Skeletal muscle cell (primary cell): ENCODE results near the gene PCED1A.

ENCODE experiments used
- DNase-seq: peaks from one replicate; pipeline ENCODE4 v3.0.0-alpha.2; 2010; ENCODE audit warnings: low read depth
- H3K4me3 ChIP-seq: 2 replicates; pipeline ENCODE4 v1.5.1; 2011; ENCODE audit warnings: low read depth, mild to moderate bottlenecking, control low read depth, low read length, moderate library complexity

PCED1A gene

GRCh38 chr20:2794866-2795447 is 45.5 kb downstream of the PCED1A start:
- DNase-seq, result no peak

GRCh38 chr20:2794202-2794748 is 46.2 kb downstream of the PCED1A start:
- H3K4me3 ChIP-seq, result no peak overlapping the region
- DNase-seq, result no peak

More at GRCh38 chr20:2794866-2795447, 45.5 kb downstream of the PCED1A start:
- H3K4me3 ChIP-seq, result no peak overlapping the region

- no peak overlapping the region for H3K4me3 ChIP-seq
- no peak for DNase-seq
These were observed 47.0 kb downstream of the PCED1A start for GRCh38 chr20:2793471-2793870.
